Nephron progenitor cell (in vitro differentiated cells): ENCODE measurements around the gene LMX1B.

ENCODE experiments used
- DNase-seq: peaks from one replicate; pipeline ENCODE4 v3.0.0; 2021
- H3K27ac Mint-ChIP-seq: 2 replicates; pipeline ENCODE4 v1.8.0; 2021; ENCODE audit warnings: mild to moderate bottlenecking, moderate library complexity, mixed read lengths
- H3K27me3 Mint-ChIP-seq: 2 replicates; pipeline ENCODE4 v1.8.0; 2021; ENCODE audit warnings: mild to moderate bottlenecking, low read depth, mixed read lengths; ENCODE audit not compliant: poor library complexity
- H3K36me3 Mint-ChIP-seq: 2 replicates; pipeline ENCODE4 v1.8.0; 2021; ENCODE audit warnings: low read depth, mixed read lengths
- H3K4me1 Mint-ChIP-seq: 2 replicates; pipeline ENCODE4 v1.8.0; 2021; ENCODE audit warnings: mixed read lengths
- H3K4me3 Mint-ChIP-seq: 2 replicates; pipeline ENCODE4 v1.8.0; 2021; ENCODE audit warnings: mild to moderate bottlenecking, moderate library complexity, mixed read lengths
- H3K9me3 Mint-ChIP-seq: 2 replicates; pipeline ENCODE4 v1.8.0; 2021; ENCODE audit warnings: mild to moderate bottlenecking, moderate library complexity, mixed read lengths
- CTCF ChIP-seq: fragments of 200-600 bp; sonication (generic); IDR thresholded peaks from 2 replicates; pipeline ENCODE4 v1.5.0; 2021; ENCODE audit warnings: antibody characterized with exemption

Gene LMX1B

GRCh38 chr9:126621061-126621918 lies 7.6 kb downstream of the LMX1B start:
- Mint-ChIP-seq H3K27me3 (peaks cover 88% of the 10 kb centered on the region), H3K4me1 (peaks cover 94% of the 10 kb centered on the region), H3K4me3 (peak overlapping the region; percentile 60), H3K36me3 (no peaks in the 10 kb centered on the region), H3K27ac (no peak overlapping the region), H3K9me3 (no peaks in the 10 kb centered on the region)
- DNase-seq, result no peak
- TF ChIP-seq CTCF, result no peak

GRCh38 chr9:126621919-126622735 lies 8.4 kb downstream of the LMX1B start:
- H3K27me3 Mint-ChIP-seq, result peaks cover 81% of the 10 kb centered on the region
- H3K9me3 Mint-ChIP-seq, result no peaks in the 10 kb centered on the region
- peaks cover 90% of the 10 kb centered on the region for H3K4me1 Mint-ChIP-seq
- DNase-seq, result peak; percentile 39
- H3K4me3 Mint-ChIP-seq, result peak overlapping the region; percentile 60
- no peak for TF ChIP-seq CTCF
- H3K27ac Mint-ChIP-seq, result no peak overlapping the region
- H3K36me3 Mint-ChIP-seq, result no peaks in the 10 kb centered on the region

GRCh38 chr9:126623314-126623666 lies 9.6 kb downstream of the LMX1B start:
- Mint-ChIP-seq H3K27ac (no peak overlapping the region), H3K36me3 (no peaks in the 10 kb centered on the region), H3K9me3 (no peaks in the 10 kb centered on the region), H3K4me3 (peak overlapping the region; percentile 25), H3K27me3 (peaks cover 76% of the 10 kb centered on the region), H3K4me1 (peaks cover 90% of the 10 kb centered on the region)
- DNase-seq, result no peak
- TF ChIP-seq CTCF, result no peak

- Mint-ChIP-seq H3K9me3 (no peaks in the 10 kb centered on the region), H3K4me3 (peak overlapping the region; percentile 70), H3K27ac (peak overlapping the region; percentile 16), H3K4me1 (peaks cover 91% of the 10 kb centered on the region), H3K36me3 (no peaks in the 10 kb centered on the region), H3K27me3 (peaks cover 77% of the 10 kb centered on the region)
- TF ChIP-seq CTCF, result no peak
- peak; percentile 68 for DNase-seq
Observed at GRCh38 chr9:126623667-126624478, 10.1 kb downstream of the LMX1B start.

- Mint-ChIP-seq H3K9me3 (no peaks in the 10 kb centered on the region), H3K27me3 (peaks cover 76% of the 10 kb centered on the region), H3K4me3 (peak overlapping the region; percentile 70), H3K36me3 (no peaks in the 10 kb centered on the region), H3K4me1 (peaks cover 92% of the 10 kb centered on the region), H3K27ac (peak overlapping the region; percentile 16)
- TF ChIP-seq CTCF, result no peak
- DNase-seq, result no peak
Observed at GRCh38 chr9:126624479-126624826, 10.7 kb downstream of the LMX1B start.
